HG02588 (cell line): Measurements from ENCODE around the gene KLK2.

Source experiments
- ATAC-seq: cut with Tn5 transposase; IDR thresholded peaks from one replicate; pipeline ENCODE4 v1.9.1; 2021; ENCODE audit warnings: mild to moderate bottlenecking, moderate library complexity; ENCODE audit not compliant: unreplicated experiment

KLK2 gene

DNA sequence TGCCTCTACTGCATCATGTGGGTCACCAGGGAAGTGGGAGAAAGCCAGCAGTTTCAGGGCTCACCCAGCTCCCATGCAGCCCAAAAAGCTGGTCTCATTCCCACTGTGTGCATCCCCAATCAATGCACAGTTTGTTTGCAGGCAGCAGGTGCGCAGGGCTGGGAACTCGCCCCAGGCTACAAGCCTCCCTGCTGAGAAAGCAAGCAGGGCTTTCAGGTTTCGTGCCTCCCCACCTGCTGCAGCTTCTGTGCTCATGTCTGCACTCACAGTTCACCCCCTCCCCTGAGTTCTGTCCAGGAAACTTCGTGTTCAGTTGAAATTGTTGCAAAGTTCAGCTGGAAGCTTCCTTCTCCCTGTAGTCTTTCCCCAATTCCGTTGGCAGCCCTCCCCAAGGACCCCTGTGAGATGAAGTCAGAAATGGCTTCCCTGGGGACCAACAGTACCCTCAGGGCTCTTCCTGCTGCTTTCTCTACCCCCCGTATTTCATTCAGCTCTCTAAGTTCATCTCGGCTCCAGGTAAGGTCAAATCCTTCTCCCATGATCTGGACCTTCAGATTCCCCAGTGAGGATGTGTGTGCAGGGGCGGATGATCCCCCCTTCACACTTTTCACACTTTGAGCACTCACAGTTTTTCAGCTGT lies 28.8 kb upstream of the KLK2 start:
- no peak for ATAC-seq

DNA sequence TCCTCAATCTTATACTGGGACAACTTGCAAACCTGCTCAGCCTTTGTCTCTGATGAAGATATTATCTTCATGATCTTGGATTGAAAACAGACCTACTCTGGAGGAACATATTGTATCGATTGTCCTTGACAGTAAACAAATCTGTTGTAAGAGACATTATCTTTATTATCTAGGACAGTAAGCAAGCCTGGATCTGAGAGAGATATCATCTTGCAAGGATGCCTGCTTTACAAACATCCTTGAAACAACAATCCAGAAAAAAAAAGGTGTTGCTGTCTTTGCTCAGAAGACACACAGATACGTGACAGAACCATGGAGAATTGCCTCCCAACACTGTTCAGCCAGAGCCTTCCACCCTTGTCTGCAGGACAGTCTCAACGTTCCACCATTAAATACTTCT lies 22.5 kb upstream of the KLK2 start:
- ATAC-seq: no peak

DNA sequence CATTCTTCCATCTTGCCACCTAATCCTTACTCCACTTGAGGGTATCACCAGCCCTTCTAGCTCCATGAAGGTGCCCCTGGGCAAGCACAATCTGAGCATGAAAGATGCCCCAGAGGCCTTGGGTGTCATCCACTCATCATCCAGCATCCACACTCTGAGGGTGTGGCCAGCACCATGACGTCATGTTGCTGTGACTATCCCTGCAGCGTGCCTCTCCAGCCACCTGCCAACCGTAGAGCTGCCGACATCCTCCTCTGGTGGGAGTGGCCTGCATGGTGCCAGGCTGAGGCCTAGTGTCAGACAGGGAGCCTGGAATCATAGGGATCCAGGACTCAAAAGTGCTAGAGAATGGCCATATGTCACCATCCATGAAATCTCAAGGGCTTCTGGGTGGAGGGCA lies 21.6 kb upstream of the KLK2 start:
- ATAC-seq: no peak

DNA sequence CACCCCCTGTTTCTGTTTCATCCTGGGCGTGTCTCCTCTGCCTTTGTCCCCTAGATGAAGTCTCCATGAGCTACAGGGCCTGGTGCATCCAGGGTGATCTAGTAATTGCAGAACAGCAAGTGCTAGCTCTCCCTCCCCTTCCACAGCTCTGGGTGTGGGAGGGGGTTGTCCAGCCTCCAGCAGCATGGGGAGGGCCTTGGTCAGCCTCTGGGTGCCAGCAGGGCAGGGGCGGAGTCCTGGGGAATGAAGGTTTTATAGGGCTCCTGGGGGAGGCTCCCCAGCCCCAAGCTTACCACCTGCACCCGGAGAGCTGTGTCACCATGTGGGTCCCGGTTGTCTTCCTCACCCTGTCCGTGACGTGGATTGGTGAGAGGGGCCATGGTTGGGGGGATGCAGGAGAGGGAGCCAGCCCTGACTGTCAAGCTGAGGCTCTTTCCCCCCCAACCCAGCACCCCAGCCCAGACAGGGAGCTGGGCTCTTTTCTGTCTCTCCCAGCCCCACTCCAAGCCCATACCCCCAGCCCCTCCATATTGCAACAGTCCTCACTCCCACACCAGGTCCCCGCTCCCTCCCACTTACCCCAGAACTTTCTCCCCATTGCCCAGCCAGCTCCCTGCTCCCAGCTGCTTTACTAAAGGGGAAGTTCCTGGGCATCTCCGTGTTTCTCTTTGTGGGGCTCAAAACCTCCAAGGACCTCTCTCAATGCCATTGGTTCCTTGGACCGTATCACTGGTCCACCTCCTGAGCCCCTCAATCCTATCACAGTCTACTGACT lies 18.4 kb upstream of the KLK2 start, which contains the start of gene KLK3:
Gene KLK3, plus strand, starts transcription at position 280 of the 775 bp plus-strand sequence. Its CDS starts 41 bp downstream, at position 321.
- no peak for ATAC-seq

DNA sequence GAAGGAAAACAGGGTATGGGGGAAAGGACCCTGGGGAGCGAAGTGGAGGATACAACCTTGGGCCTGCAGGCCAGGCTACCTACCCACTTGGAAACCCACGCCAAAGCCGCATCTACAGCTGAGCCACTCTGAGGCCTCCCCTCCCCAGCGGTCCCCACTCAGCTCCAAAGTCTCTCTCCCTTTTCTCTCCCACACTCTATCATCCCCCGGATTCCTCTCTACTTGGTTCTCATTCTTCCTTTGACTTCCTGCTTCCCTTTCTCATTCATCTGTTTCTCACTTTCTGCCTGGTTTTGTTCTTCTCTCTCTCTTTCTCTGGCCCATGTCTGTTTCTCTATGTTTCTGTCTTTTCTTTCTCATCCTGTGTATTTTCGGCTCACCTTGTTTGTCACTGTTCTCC lies 15.9 kb upstream of the KLK2 start:
- ATAC-seq: no peak

DNA sequence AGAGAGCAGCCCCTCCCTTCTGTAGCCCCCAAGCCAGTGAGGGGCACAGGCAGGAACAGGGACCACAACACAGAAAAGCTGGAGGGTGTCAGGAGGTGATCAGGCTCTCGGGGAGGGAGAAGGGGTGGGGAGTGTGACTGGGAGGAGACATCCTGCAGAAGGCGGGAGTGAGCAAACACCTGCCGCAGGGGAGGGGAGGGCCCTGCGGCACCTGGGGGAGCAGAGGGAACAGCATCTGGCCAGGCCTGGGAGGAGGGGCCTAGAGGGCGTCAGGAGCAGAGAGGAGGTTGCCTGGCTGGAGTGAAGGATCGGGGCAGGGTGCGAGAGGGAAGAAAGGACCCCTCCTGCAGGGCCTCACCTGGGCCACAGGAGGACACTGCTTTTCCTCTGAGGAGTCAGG lies 14.4 kb upstream of the KLK2 start:
- ATAC-seq: no peak

DNA sequence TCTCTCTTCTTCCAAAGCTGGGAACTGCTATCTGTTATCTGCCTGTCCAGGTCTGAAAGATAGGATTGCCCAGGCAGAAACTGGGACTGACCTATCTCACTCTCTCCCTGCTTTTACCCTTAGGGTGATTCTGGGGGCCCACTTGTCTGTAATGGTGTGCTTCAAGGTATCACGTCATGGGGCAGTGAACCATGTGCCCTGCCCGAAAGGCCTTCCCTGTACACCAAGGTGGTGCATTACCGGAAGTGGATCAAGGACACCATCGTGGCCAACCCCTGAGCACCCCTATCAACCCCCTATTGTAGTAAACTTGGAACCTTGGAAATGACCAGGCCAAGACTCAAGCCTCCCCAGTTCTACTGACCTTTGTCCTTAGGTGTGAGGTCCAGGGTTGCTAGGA lies 13.4 kb upstream of the KLK2 start:
- ATAC-seq: no peak

DNA sequence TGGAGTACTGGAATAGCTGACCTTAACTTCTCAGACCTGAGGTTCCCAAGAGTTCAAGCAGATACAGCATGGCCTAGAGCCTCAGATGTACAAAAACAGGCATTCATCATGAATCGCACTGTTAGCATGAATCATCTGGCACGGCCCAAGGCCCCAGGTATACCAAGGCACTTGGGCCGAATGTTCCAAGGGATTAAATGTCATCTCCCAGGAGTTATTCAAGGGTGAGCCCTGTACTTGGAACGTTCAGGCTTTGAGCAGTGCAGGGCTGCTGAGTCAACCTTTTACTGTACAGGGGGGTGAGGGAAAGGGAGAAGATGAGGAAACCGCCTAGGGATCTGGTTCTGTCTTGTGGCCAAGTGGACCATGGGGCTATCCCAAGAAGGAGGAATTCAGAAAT lies 12.2 kb upstream of the KLK2 start:
- no peak for ATAC-seq

DNA sequence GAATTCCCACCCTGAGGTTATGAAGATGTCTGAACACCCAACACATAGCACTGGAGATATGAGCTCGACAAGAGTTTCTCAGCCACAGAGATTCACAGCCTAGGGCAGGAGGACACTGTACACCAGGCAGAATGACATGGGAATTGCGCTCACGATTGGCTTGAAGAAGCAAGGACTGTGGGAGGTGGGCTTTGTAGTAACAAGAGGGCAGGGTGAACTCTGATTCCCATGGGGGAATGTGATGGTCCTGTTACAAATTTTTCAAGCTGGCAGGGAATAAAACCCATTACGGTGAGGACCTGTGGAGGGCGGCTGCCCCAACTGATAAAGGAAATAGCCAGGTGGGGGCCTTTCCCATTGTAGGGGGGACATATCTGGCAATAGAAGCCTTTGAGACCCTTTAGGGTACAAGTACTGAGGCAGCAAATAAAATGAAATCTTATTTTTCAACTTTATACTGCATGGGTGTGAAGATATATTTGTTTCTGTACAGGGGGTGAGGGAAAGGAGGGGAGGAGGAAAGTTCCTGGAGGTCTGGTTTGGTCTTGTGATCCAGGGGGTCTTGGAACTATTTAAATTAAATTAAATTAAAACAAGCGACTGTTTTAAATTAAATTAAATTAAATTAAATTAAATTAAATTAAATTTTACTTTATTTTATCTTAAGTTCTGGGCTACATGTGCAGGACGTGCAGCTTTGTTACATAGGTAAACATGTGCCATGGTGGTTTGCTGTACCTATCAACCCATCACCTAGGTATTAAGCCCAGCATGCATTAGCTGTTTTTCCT lies 11.5 kb upstream of the KLK2 start:
- no peak for ATAC-seq

DNA sequence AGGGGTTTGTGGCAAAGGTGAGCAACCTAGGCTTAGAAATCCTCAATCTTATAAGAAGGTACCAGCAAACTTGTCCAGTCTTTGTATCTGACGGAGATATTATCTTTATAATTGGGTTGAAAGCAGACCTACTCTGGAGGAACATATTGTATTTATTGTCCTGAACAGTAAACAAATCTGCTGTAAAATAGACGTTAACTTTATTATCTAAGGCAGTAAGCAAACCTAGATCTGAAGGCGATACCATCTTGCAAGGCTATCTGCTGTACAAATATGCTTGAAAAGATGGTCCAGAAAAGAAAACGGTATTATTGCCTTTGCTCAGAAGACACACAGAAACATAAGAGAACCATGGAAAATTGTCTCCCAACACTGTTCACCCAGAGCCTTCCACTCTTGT lies 3.8 kb upstream of the KLK2 start:
- no peak for ATAC-seq

DNA sequence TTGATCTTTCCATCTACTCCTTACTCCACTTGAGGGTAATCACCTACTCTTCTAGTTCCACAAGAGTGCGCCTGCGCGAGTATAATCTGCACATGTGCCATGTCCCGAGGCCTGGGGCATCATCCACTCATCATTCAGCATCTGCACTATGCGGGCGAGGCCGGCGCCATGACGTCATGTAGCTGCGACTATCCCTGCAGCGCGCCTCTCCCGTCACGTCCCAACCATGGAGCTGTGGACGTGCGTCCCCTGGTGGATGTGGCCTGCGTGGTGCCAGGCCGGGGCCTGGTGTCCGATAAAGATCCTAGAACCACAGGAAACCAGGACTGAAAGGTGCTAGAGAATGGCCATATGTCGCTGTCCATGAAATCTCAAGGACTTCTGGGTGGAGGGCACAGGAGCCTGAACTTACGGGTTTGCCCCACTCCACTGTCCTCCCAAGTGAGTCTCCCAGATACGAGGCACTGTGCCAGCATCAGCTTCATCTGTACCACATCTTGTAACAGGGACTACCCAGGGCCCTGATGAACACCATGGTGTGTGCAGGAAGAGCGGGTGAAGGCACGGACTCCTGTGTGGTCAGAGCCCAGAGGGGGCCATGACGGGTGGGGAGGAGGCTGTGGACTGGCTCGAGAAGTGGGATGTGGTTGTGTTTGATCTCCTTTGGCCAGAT lies 2.7 kb upstream of the KLK2 start:
- ATAC-seq: no peak

DNA sequence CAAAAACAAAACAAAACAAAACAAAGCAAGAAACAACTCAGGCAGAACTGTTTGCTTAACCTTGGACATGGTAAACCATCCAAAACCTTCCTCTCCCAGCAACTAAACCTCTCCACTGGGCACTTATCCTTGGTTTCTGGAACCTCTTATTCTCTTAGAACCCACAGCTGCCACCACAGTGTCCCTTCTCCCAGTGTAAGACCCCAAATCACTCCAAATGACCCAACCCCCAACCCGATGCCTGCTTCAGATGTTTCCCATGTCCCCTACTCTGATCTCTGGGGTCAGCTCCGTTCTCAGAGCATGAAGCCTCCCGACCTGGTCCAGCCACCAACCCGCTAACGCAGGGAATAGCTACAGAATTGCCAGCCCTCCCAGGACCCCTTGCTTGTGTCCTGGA lies 972 bp downstream of the KLK2 start:
- ATAC-seq: no peak

DNA sequence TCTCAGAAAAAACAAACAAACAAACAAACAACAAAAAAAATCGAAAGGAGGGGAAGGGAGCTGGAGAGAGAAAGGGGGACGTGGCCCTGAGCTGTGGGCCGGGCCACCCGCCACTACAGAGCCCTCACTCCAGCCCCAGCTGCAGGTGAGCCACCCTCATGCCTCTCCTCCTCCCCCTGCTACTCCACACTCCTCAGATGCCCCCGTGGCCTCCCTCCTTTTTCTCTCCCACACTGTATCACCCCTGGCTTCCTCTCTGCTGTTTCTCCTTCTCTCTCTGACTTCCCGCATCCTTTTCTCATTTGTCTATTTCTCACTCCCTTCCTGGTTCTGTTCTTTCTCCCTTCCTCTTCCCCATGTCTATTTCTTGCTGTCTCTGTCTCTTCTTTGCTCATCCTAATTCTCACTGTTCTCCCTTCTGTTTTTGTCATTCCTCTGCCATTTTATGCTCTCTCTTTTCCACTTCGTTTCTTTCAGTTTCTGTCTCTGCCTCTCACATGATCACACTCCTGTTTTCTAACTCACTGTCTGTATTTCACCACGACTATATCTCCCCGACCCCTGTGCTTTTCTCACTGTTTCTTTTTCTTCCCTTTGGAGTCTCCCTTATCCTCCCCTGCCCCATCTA lies 2.7 kb downstream of the KLK2 start:
- no peak for ATAC-seq

DNA sequence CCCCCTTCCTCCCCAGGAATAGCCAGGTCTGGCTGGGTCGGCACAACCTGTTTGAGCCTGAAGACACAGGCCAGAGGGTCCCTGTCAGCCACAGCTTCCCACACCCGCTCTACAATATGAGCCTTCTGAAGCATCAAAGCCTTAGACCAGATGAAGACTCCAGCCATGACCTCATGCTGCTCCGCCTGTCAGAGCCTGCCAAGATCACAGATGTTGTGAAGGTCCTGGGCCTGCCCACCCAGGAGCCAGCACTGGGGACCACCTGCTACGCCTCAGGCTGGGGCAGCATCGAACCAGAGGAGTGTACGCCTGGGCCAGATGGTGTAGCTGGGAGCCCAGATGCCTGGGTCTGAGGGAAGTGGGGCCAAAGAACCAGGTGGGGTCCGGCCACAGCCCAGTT lies 3.2 kb downstream of the KLK2 start:
- no peak for ATAC-seq

DNA sequence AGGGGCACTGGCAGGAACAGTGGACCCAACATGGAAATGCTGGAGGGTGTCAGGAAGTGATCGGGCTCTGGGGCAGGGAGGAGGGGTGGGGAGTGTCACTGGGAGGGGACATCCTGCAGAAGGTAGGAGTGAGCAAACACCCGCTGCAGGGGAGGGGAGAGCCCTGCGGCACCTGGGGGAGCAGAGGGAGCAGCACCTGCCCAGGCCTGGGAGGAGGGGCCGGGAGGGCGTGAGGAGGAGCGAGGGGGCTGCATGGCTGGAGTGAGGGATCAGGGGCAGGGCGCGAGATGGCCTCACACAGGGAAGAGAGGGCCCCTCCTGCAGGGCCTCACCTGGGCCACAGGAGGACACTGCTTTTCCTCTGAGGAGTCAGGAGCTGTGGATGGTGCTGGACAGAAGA lies 4.1 kb downstream of the KLK2 start:
- ATAC-seq: no peak

DNA sequence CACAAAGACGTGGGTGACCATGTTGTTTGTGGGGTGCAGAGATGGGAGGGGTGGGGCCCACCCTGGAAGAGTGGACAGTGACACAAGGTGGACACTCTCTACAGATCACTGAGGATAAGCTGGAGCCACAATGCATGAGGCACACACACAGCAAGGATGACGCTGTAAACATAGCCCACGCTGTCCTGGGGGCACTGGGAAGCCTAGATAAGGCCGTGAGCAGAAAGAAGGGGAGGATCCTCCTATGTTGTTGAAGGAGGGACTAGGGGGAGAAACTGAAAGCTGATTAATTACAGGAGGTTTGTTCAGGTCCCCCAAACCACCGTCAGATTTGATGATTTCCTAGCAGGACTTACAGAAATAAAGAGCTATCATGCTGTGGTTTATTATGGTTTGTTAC lies 5.6 kb downstream of the KLK2 start:
- ATAC-seq: no peak

DNA sequence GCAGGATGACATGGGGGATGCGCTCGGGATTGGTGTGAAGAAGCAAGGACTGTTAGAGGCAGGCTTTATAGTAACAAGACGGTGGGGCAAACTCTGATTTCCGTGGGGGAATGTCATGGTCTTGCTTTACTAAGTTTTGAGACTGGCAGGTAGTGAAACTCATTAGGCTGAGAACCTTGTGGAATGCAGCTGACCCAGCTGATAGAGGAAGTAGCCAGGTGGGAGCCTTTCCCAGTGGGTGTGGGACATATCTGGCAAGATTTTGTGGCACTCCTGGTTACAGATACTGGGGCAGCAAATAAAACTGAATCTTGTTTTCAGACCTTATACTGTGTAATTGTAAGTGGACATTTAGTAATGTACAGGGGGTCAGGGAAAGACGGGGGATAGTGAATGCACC lies 7.0 kb downstream of the KLK2 start:
- no peak for ATAC-seq

DNA sequence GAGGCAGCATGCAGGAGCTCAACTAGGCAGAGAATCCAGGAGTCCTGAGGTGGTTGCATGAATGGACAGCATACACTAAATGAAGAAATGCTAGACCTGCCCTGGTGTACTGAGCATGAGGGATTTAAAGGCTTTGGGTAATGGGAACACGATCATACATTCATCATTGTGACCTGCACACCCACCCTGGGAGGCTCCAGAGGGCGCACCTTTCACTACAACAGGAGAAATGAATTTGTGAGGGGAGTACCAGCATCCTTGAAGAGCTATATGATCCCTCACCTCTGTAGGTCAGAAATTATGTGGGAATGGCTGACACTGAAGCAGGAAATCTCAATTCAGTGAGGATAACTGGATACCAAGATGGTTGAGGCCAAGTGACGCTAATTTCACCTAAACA lies 8.9 kb downstream of the KLK2 start:
- no peak for ATAC-seq

DNA sequence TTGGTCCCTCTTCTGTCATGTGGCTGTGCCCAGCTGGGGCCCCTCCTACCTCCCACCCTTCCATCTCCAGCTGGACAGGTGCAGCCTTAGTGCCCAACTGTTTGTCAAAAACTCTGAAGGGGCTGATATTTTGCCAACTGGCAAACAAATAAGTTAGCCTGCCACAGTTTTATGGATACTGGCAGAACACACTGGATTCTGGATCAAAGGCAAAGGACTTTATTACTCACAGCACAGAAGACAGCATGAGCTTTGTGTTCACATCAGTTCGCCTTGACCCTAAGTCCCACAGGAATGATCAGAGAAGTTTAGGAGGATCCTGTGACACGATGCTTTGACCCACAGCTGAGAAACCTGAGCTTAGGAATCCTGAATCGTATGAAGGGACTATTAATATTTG lies 16.4 kb downstream of the KLK2 start:
- ATAC-seq: no peak

DNA sequence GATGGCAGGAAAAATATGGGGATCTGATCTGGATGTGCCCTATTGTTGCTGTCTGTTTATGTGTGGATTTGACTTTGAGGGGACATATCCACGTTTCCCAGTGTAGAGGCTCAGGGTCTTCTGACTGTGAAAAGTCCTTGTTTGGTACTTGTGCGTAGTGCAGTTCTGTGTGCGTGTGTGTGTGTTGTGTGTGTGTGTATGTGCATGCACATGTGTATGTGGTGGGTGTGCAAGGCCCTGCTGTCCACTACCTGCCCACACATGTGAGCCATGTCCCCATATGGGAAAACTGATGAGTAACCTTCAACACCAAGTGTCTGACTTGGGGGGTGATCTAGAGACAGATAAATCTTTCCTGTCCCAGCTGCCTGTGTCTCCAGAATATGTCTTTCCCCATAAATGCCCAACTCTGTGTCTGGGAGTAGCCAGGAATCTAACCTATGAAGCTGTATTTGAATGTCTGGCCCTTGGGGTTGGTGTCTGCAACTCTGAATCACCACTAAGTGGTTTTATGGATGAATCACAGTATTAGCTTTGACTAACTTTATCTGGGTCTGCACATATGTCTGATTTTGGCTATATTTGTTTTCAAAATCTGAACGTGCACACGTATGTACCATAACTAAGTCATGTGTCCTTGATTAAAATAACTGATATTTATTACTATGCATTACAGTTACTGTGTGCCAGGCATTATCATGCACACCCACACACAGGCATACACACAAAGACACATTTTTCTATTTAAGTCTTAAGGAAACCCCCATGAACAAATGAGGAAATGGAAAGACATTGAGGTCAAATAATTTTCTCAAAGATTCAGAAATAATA lies 17.4 kb downstream of the KLK2 start:
- no peak for ATAC-seq
